ENCODE measurements around the gene ERVW-1.
A peak's percentile ranks its signal among the peaks of the same experiment; 100 is the strongest.

Gene ERVW-1

DNA sequence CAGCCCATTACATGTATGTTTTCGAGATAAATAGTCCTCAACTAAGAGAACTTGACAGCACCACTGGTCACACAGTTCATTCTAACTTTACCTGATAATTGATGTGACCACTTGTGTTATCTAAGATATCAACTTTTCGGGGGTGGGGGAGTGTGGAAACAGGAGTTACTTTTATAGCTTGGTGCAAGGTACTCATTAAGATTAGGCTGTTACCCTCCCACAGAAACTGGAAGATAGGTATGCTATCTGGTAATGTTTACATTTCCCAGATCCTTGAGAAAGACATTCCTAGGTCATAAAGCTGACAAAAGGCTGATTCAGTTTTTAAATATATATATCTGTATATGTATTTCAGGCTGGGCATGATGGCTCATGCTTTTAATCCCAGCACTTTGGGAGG, 11.1 kb downstream of the ERVW-1 start:
- Histone ChIP-seq H3K27ac (ENCODE audit: low read length) (no peak overlapping the region), H3K9ac (ENCODE audit: low read depth, low read length) (no peak overlapping the region), H3K4me1 (ENCODE audit: insufficient read depth, low read length) (no peaks in the 10 kb centered on the region), H3K27me3 (ENCODE audit: insufficient read depth, low read length) (no peaks in the 10 kb centered on the region), H3K4me3 (ENCODE audit: low read length) (no peak overlapping the region), H3K9me3 (ENCODE audit: insufficient read depth, low read depth, low read length) (no peaks in the 10 kb centered on the region), H3K36me3 (ENCODE audit: insufficient read depth, low read depth, low read length) (no peaks in the 10 kb centered on the region)

DNA sequence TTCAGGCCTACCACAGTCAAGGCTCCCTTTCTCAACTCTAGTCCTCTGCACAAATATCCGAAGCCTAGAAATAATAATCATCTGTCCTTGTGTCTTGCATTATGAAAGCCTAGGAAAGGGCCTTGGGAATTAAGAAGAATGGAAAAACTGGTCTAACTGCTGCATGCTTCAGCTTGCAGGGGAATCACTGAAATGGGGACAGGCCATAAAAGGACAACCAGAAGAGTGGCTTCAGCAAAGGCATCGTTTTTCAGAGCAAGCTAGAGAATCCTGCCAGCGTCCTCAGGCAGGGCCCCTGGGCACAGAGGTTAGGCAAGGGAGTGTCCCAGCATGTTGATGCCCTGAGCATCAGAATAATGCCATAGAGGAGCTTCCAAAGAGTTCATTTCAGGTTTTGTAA, 13.2 kb downstream of the ERVW-1 start:
- Histone ChIP-seq H3K27ac (ENCODE audit: low read length) (no peak overlapping the region), H3K27me3 (ENCODE audit: insufficient read depth, low read length) (no peaks in the 10 kb centered on the region), H3K4me1 (ENCODE audit: insufficient read depth, low read length) (no peaks in the 10 kb centered on the region), H3K4me3 (ENCODE audit: low read length) (no peak overlapping the region), H3K36me3 (ENCODE audit: insufficient read depth, low read depth, low read length) (no peaks in the 10 kb centered on the region), H3K9me3 (ENCODE audit: insufficient read depth, low read depth, low read length) (no peaks in the 10 kb centered on the region), H3K9ac (ENCODE audit: low read depth, low read length) (no peak overlapping the region)

DNA sequence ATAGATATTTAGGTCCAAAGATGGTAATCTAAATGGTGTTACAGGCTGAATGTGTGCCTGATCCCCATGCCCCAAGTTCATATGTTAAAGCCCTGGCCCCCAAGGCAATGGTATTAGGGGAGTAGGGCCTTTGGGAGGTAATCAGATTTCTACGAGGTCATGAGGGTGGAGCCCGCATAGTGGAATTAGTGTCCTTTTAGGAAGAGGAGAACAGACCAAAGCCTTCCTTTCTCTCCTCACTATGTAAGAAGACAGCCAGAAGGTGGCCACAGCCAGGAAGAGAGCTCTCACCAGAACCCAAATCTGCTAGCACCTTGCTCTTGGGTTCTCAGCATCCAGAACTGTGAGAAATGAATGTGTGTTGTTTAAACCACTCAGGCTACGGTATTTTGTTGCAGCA, 15.2 kb downstream of the ERVW-1 start:
- Histone ChIP-seq H3K27me3 (ENCODE audit: insufficient read depth, low read length) (no peaks in the 10 kb centered on the region), H3K4me1 (ENCODE audit: insufficient read depth, low read length) (no peaks in the 10 kb centered on the region), H3K4me3 (ENCODE audit: low read length) (no peak overlapping the region), H3K9me3 (ENCODE audit: insufficient read depth, low read depth, low read length) (no peaks in the 10 kb centered on the region), H3K9ac (ENCODE audit: low read depth, low read length) (no peak overlapping the region), H3K36me3 (ENCODE audit: insufficient read depth, low read depth, low read length) (peaks cover 2% of the 10 kb centered on the region; the same call in 1 of the 2 replicates), H3K27ac (ENCODE audit: low read length) (no peak overlapping the region)

DNA sequence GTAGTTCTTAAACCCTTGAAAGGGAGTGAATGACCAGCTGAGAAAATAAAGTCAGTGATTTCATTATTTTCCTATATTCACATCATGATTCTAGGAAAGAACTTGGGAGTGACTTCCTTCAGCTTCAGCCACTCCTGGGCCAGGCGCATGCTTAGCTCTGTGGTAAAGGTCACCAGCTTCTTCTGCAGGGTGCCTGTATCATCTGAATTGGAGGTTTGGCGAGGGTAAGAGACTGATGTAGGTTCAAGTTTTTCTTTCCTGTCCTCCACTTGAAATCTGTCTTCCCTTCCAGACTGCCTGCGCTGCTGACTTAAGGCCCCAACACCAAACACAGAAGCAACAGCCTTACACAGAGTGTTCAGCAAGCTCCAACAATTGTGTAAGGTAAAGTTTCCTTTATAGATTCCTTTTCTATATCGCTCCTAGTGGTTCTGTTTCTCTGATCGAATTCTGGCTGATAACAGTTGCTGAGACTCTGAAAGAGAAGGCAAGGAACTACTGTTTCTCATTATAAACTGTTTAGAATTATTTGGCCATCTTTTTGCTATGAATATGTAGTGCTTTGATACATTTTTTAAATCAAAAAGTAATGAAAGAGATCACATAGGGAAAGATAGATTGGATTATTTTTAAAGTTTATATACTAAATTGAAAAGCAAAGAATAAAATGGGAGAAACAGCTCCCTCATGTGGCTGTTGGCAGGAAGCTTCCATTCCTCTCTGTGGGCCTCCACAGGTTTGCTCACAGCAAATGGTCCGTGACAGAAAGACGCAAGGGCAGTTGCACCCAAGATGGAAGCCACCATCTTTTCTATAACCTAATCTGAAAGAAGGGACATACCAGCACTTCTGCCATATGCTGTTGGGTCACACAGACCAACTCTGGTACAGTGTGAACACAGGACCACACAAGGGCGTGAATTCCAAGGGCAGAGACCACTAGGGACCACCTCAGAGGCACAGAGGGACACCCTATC, 16.4 kb downstream of the ERVW-1 start:
- H3K27ac ChIP-seq (ENCODE audit: low read length), result no peak overlapping the region
- no peaks in the 10 kb centered on the region for H3K4me1 ChIP-seq (ENCODE audit: insufficient read depth, low read length)
- H3K4me3 ChIP-seq (ENCODE audit: low read length), result no peak overlapping the region
- H3K36me3 ChIP-seq (ENCODE audit: insufficient read depth, low read depth, low read length), result peaks cover 10% of the 10 kb centered on the region
- H3K27me3 ChIP-seq (ENCODE audit: insufficient read depth, low read length), result no peaks in the 10 kb centered on the region
- no peaks in the 10 kb centered on the region for H3K9me3 ChIP-seq (ENCODE audit: insufficient read depth, low read depth, low read length)
- no peak overlapping the region for H3K9ac ChIP-seq (ENCODE audit: low read depth, low read length)

DNA sequence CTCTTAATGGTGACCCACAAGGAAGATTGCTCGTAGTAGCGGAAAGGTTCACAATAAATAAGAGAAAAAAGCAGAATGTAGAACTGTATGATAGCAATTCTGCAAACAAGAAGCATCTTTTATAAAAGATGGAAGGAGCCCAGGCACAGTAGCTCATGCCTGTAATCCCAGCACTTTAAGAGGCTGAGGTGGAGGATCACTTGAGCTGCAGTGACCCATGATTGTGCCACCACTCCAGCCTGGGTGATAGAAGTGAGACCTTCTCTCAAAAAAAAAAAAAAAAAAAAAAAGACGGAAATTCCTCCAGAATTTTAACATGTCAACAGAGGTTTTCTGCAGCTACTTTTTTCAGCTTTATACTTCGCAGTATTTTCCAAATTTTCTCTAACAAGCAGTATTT, 17.2 kb downstream of the ERVW-1 start:
- no peaks in the 10 kb centered on the region for H3K4me1 ChIP-seq (ENCODE audit: insufficient read depth, low read length)
- no peak overlapping the region for H3K27ac ChIP-seq (ENCODE audit: low read length)
- peaks cover 18% of the 10 kb centered on the region for H3K36me3 ChIP-seq (ENCODE audit: insufficient read depth, low read depth, low read length)
- H3K9me3 ChIP-seq (ENCODE audit: insufficient read depth, low read depth, low read length), result no peaks in the 10 kb centered on the region
- no peaks in the 10 kb centered on the region for H3K27me3 ChIP-seq (ENCODE audit: insufficient read depth, low read length)
- H3K9ac ChIP-seq (ENCODE audit: low read depth, low read length), result no peak overlapping the region
- H3K4me3 ChIP-seq (ENCODE audit: low read length), result no peak overlapping the region

DNA sequence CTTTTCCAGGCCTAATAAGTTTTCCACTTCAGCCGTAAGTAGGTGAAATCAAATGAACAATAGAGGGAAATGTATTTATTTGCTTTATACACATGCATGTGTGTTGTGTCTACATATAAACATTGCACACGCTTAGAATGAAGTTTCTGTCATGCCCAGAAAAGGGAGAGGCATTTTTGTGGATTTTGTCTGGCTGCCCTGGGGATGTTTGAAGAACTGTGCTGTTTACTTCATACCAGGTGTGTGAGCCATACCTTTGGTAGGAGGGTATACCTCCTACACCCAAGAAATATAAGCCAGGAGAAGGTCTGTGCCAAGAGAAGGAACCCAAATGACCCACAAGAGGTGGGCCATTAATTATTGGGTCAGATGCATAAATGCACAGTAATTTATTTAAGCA, 17.6 kb downstream of the ERVW-1 start:
- Histone ChIP-seq H3K27ac (ENCODE audit: low read length) (no peak overlapping the region), H3K4me3 (ENCODE audit: low read length) (no peak overlapping the region), H3K9ac (ENCODE audit: low read depth, low read length) (no peak overlapping the region), H3K4me1 (ENCODE audit: insufficient read depth, low read length) (no peaks in the 10 kb centered on the region), H3K36me3 (ENCODE audit: insufficient read depth, low read depth, low read length) (peaks cover 22% of the 10 kb centered on the region), H3K9me3 (ENCODE audit: insufficient read depth, low read depth, low read length) (no peaks in the 10 kb centered on the region), H3K27me3 (ENCODE audit: insufficient read depth, low read length) (no peaks in the 10 kb centered on the region)

DNA sequence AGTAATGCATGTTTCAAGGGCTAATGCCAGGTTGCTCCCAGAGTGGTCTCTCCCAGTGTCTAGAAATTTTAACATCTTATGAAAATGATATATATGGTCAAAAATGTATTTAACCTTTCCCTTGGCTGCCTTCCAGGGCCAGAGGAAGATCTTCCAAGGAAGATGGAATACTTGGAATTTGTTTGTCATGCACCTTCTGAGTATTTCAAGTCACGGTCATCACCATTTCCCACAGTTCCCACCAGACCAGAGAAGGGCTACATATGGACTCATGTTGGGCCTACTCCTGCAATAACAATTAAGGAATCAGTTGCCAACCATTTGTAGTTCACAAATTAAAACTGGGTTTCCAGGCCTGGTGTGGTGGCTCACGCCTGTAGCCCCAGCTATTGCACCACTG, 21.5 kb downstream of the ERVW-1 start:
- H3K9ac ChIP-seq (ENCODE audit: low read depth, low read length), result no peak overlapping the region
- H3K4me3 ChIP-seq (ENCODE audit: low read length), result no peak overlapping the region
- H3K27me3 ChIP-seq (ENCODE audit: insufficient read depth, low read length), result no peaks in the 10 kb centered on the region
- H3K36me3 ChIP-seq (ENCODE audit: insufficient read depth, low read depth, low read length), result peaks cover 61% of the 10 kb centered on the region
- H3K9me3 ChIP-seq (ENCODE audit: insufficient read depth, low read depth, low read length), result no peaks in the 10 kb centered on the region
- H3K4me1 ChIP-seq (ENCODE audit: insufficient read depth, low read length), result no peaks in the 10 kb centered on the region
- no peak overlapping the region for H3K27ac ChIP-seq (ENCODE audit: low read length)

DNA sequence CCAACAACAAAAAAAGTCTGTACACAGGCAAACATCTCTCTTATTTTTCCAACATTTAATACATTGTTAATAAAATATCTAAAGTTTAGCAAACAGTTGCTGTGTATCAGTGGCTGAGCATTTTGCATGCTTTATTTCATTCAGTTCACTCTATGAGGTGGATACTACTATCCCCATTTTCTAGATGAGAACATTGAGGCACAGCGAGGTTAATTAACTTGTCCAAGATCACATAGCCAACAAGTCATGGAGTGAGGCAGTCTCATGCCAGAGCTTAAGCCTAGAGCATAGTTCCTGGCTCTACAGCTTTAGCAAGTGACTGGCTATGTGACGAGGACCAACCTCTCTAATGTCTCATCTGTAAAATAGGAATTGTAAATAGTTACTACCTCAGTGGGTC, 26.1 kb downstream of the ERVW-1 start:
- no peaks in the 10 kb centered on the region for H3K9me3 ChIP-seq (ENCODE audit: insufficient read depth, low read depth, low read length)
- H3K4me3 ChIP-seq (ENCODE audit: low read length), result no peak overlapping the region
- H3K4me1 ChIP-seq (ENCODE audit: insufficient read depth, low read length), result peaks cover 6% of the 10 kb centered on the region
- H3K27me3 ChIP-seq (ENCODE audit: insufficient read depth, low read length), result no peaks in the 10 kb centered on the region
- H3K9ac ChIP-seq (ENCODE audit: low read depth, low read length), result no peak overlapping the region
- H3K27ac ChIP-seq (ENCODE audit: low read length), result no peak overlapping the region
- H3K36me3 ChIP-seq (ENCODE audit: insufficient read depth, low read depth, low read length), result peaks cover 75% of the 10 kb centered on the region

DNA sequence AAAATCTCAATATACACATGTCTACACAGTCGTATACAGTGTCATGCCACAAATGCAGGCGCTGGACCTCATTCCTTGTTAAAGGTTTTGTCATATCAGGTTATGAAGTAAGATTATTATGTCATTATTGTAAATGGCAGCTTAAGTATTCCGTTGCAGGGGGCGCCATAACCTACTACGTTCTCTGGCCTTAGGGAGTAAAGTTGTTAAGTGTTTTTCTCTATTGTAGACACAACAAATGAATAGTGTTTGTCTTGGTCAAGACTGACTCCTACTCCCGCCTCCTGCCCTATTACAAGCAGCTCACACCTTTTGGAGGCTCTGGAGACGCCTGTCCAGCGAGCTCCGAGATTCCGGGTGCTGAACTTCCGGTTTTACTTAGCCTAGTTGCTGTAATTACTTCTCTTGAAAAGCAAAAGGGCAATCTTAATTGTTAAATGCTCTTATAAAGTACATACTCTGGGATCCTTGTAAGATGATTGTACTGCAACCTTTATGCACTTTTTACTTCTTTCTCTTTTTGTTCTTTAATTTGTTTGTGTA, 29.5 kb downstream of the ERVW-1 start:
- Histone ChIP-seq H3K36me3 (ENCODE audit: insufficient read depth, low read depth, low read length) (peaks cover 41% of the 10 kb centered on the region), H3K27me3 (ENCODE audit: insufficient read depth, low read length) (no peaks in the 10 kb centered on the region), H3K9me3 (ENCODE audit: insufficient read depth, low read depth, low read length) (no peaks in the 10 kb centered on the region), H3K4me1 (ENCODE audit: insufficient read depth, low read length) (peaks cover 6% of the 10 kb centered on the region), H3K9ac (ENCODE audit: low read depth, low read length) (peak overlapping the region; percentile 93; the same call in 1 of the 2 replicates), H3K4me3 (ENCODE audit: low read length) (peak overlapping the region; percentile 95), H3K27ac (ENCODE audit: low read length) (no peak overlapping the region)

DNA sequence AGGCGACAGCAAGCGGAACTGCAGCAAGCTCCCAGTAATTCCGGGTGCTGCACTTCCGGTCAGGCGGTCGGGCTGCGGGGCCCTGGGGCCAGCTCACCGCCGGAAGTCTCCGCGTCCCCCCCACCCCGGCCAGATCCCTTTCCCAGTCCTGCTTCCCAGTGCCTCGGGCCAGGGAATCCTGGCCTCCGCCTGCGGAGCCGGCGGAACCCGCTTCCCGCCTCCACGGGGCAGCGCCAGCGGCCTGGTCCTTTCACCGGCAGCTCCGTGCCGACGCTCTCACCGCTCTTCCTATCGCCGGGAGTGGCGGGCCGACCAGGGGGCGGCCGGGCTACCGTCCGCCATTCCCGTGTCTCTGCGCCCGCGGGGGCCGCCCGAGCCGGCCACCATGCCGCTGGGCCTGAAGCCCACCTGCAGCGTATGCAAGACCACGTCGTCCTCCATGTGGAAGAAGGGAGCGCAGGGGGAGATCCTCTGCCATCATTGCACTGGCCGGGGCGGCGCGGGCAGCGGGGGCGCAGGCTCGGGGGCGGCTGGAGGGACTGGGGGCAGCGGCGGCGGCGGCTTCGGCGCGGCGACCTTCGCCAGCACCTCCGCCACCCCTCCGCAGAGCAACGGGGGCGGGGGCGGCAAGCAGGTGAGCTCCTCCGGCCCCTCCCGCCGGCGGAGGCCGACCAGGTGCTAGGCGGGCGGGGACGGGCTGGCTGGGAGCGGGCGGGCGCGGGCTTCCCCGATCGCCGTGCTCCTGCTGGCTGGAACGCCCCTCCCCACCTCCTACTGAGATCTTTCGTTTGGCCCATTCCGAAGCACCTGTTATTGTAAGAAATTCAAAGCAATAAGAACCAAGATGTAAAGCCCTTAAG, 30.2 kb downstream of the ERVW-1 start, which contains the start of gene GATAD1:
Gene GATAD1, plus strand, starts transcription at position 138 of the 860 bp plus-strand sequence. Its CDS starts 248 bp downstream, at position 386.
- Histone ChIP-seq H3K4me3 (ENCODE audit: low read length) (peak within 1 kb of the TSS; percentile 95), H3K4me1 (ENCODE audit: insufficient read depth, low read length) (peaks cover 6% of the 10 kb centered on the region), H3K27me3 (ENCODE audit: insufficient read depth, low read length) (no peaks in the 10 kb centered on the region), H3K9ac (ENCODE audit: low read depth, low read length) (peak within 1 kb of the TSS; percentile 93), H3K27ac (ENCODE audit: low read length) (peak within 1 kb of the TSS; percentile 86), H3K9me3 (ENCODE audit: insufficient read depth, low read depth, low read length) (no peaks in the 10 kb centered on the region), H3K36me3 (ENCODE audit: insufficient read depth, low read depth, low read length) (peaks cover 34% of the 10 kb centered on the region)

DNA sequence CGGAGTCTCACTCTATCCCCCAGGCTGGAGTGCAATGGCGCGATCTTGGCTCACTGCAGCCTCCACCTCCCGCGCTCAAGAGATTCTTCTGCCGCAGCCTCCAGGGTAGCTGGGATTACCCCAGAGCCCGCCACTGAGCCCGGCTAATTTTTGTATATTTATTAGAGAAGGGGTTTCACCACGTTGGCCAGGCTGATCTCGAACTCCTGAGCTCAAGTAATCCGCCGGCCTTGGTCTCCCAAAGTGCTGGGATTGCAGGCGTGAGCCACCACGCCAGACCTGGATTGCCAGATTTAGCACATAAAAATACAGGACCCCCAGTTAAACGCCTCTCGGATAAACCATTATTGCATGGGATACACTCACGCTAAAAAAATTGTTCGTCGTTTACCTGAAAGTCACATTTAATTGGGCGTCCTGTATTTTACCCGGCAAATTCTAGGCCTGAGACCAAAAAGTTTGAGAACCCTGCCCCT, 30.8 kb downstream of the ERVW-1 start:
- no peak overlapping the region for H3K27ac ChIP-seq (ENCODE audit: low read length)
- peak overlapping the region; percentile 95; the same call in 1 of the 2 replicates for H3K4me3 ChIP-seq (ENCODE audit: low read length)
- H3K9ac ChIP-seq (ENCODE audit: low read depth, low read length), result peak overlapping the region; percentile 93; the same call in 1 of the 2 replicates

More for the DNA sequence above, 30.8 kb downstream of the ERVW-1 start:
- Histone ChIP-seq H3K27me3 (ENCODE audit: insufficient read depth, low read length) (no peaks in the 10 kb centered on the region), H3K36me3 (ENCODE audit: insufficient read depth, low read depth, low read length) (peaks cover 27% of the 10 kb centered on the region), H3K4me1 (ENCODE audit: insufficient read depth, low read length) (peaks cover 6% of the 10 kb centered on the region), H3K9me3 (ENCODE audit: insufficient read depth, low read depth, low read length) (no peaks in the 10 kb centered on the region)

All from iPS-20b (cell line).